T-helper 2 cell treated with Interferon-gamma antibody and Interleukin-4, amounts not matched to agents 5 μg/mL and 100 μg/mL, for 36 hours (primary cell): ENCODE results near the gene PP2D1.
"Not testable (repeated sequence)": the region's sequence is repeated elsewhere in the genome, so short reads cannot be mapped to it uniquely, and the experiment has no call there.

Experiments
- DNase-seq: peaks from one replicate; pipeline ENCODE4 v3.0.0; 2021; ENCODE audit warnings: low spot score
- H3K27ac Mint-ChIP-seq: one replicate; pipeline ENCODE4 v1.8.0; 2021; ENCODE audit warnings: mild to moderate bottlenecking, mixed read lengths
- H3K27me3 Mint-ChIP-seq: one replicate; pipeline ENCODE4 v1.8.0; 2021; ENCODE audit warnings: low read depth, mixed read lengths
- H3K36me3 Mint-ChIP-seq: one replicate; pipeline ENCODE4 v1.8.0; 2021; ENCODE audit warnings: low read depth, mixed read lengths
- H3K4me1 Mint-ChIP-seq: one replicate; pipeline ENCODE4 v1.8.0; 2021; ENCODE audit warnings: low read depth, mixed read lengths
- H3K4me3 Mint-ChIP-seq: one replicate; pipeline ENCODE4 v1.8.0; 2022; ENCODE audit warnings: mild to moderate bottlenecking, moderate library complexity, mixed read lengths
- H3K9me3 Mint-ChIP-seq: one replicate; pipeline ENCODE4 v1.8.0; 2021; ENCODE audit warnings: mixed read lengths

PP2D1 gene

GRCh38 chr3:19970327-19970726 is 41.7 kb downstream of the PP2D1 start:
- H3K4me1 Mint-ChIP-seq = peaks cover 6% of the 10 kb centered on the region
- no peak overlapping the region for H3K4me3 Mint-ChIP-seq
- no peak for DNase-seq
- no peaks in the 10 kb centered on the region for H3K9me3 Mint-ChIP-seq
- no peaks in the 10 kb centered on the region for H3K27me3 Mint-ChIP-seq
- no peak overlapping the region for H3K27ac Mint-ChIP-seq
- peaks cover 24% of the 10 kb centered on the region for H3K36me3 Mint-ChIP-seq

GRCh38 chr3:19967812-19968211 is 44.3 kb downstream of the PP2D1 start:
- H3K27ac Mint-ChIP-seq = no peak overlapping the region
- peaks cover 6% of the 10 kb centered on the region for H3K4me1 Mint-ChIP-seq
- no peak for DNase-seq
- no peak overlapping the region for H3K4me3 Mint-ChIP-seq
- H3K36me3 Mint-ChIP-seq = peaks cover 16% of the 10 kb centered on the region
- H3K9me3 Mint-ChIP-seq = no peaks in the 10 kb centered on the region
- H3K27me3 Mint-ChIP-seq = no peaks in the 10 kb centered on the region

GRCh38 chr3:19967208-19967607 is 44.9 kb downstream of the PP2D1 start:
- DNase-seq = no peak
- Mint-ChIP-seq H3K9me3 (no peaks in the 10 kb centered on the region), H3K4me1 (peaks cover 6% of the 10 kb centered on the region), H3K27me3 (no peaks in the 10 kb centered on the region), H3K27ac (no peak overlapping the region), H3K36me3 (peaks cover 20% of the 10 kb centered on the region), H3K4me3 (no peak overlapping the region)

- peaks cover 7% of the 10 kb centered on the region for H3K4me1 Mint-ChIP-seq
- H3K9me3 Mint-ChIP-seq = no peaks in the 10 kb centered on the region
- no peak overlapping the region for H3K4me3 Mint-ChIP-seq
- H3K27ac Mint-ChIP-seq = no peak overlapping the region
- H3K36me3 Mint-ChIP-seq = peaks cover 22% of the 10 kb centered on the region
- DNase-seq = no peak
- H3K27me3 Mint-ChIP-seq = no peaks in the 10 kb centered on the region
These were observed 50.1 kb downstream of the PP2D1 start for GRCh38 chr3:19961960-19962359.

- Mint-ChIP-seq H3K4me1 (peaks cover 6% of the 10 kb centered on the region), H3K9me3 (no peaks in the 10 kb centered on the region), H3K27ac (no peak overlapping the region), H3K4me3 (no peak overlapping the region), H3K36me3 (peaks cover 20% of the 10 kb centered on the region), H3K27me3 (no peaks in the 10 kb centered on the region)
- DNase-seq = no peak
These were observed 51.4 kb downstream of the PP2D1 start for GRCh38 chr3:19960696-19961095.

- no peak overlapping the region for H3K27ac Mint-ChIP-seq
These were observed 52.6 kb downstream of the PP2D1 start for GRCh38 chr3:19959505-19959904.

GRCh38 chr3:19957354-19957753 is 54.7 kb downstream of the PP2D1 start:
- H3K36me3 Mint-ChIP-seq = peaks cover 22% of the 10 kb centered on the region
- not testable (repeated sequence) for H3K27ac Mint-ChIP-seq, H3K9me3 Mint-ChIP-seq, DNase-seq, H3K4me3 Mint-ChIP-seq, H3K4me1 Mint-ChIP-seq, H3K27me3 Mint-ChIP-seq

More at GRCh38 chr3:19959505-19959904, 52.6 kb downstream of the PP2D1 start:
- DNase-seq = no peak
- no peaks in the 10 kb centered on the region for H3K9me3 Mint-ChIP-seq
- no peak overlapping the region for H3K4me3 Mint-ChIP-seq
- peaks cover 6% of the 10 kb centered on the region for H3K4me1 Mint-ChIP-seq
- peaks cover 26% of the 10 kb centered on the region for H3K36me3 Mint-ChIP-seq
- H3K27me3 Mint-ChIP-seq = no peaks in the 10 kb centered on the region

- no peak overlapping the region for H3K27ac Mint-ChIP-seq
- no peaks in the 10 kb centered on the region for H3K27me3 Mint-ChIP-seq
- H3K36me3 Mint-ChIP-seq = peaks cover 23% of the 10 kb centered on the region
- no peak overlapping the region for H3K4me3 Mint-ChIP-seq
- H3K4me1 Mint-ChIP-seq = peaks cover 11% of the 10 kb centered on the region
- DNase-seq = no peak
- no peaks in the 10 kb centered on the region for H3K9me3 Mint-ChIP-seq
These were observed 57.4 kb downstream of the PP2D1 start for GRCh38 chr3:19954676-19955075.

GRCh38 chr3:19950316-19950715 is 61.7 kb downstream of the PP2D1 start:
- H3K36me3 Mint-ChIP-seq = peaks cover 28% of the 10 kb centered on the region
- H3K4me1 Mint-ChIP-seq = peaks cover 30% of the 10 kb centered on the region
- no peaks in the 10 kb centered on the region for H3K27me3 Mint-ChIP-seq
- H3K4me3 Mint-ChIP-seq = no peak overlapping the region
- H3K9me3 Mint-ChIP-seq = no peaks in the 10 kb centered on the region
- no peak for DNase-seq
- no peak overlapping the region for H3K27ac Mint-ChIP-seq

- Mint-ChIP-seq H3K4me1 (peaks cover 30% of the 10 kb centered on the region), H3K4me3 (peak overlapping the region; percentile 99), H3K36me3 (peaks cover 20% of the 10 kb centered on the region), H3K27me3 (peaks cover 3% of the 10 kb centered on the region), H3K9me3 (no peaks in the 10 kb centered on the region), H3K27ac (peak overlapping the region; percentile 100)
- DNase-seq = no peak
These were observed 63.9 kb downstream of the PP2D1 start for GRCh38 chr3:19948226-19948591.

- peak overlapping the region; percentile 99 for H3K4me3 Mint-ChIP-seq
- H3K36me3 Mint-ChIP-seq = peaks cover 20% of the 10 kb centered on the region
- H3K27me3 Mint-ChIP-seq = peaks cover 3% of the 10 kb centered on the region
These were observed 64.4 kb downstream of the PP2D1 start for GRCh38 chr3:19947549-19948225.

GRCh38 chr3:19946832-19947548 is 65.1 kb downstream of the PP2D1 start, which contains the start of gene RAB5A:
Gene RAB5A (plus strand): TSS chr3:19947097. CDS start chr3:19950899, 3,802 bp downstream.
- peak; percentile 98 for DNase-seq
- H3K4me3 Mint-ChIP-seq = peak within 1 kb of the TSS; percentile 99
- peaks cover 30% of the 10 kb centered on the region for H3K4me1 Mint-ChIP-seq
- peak within 1 kb of the TSS; percentile 100 for H3K27ac Mint-ChIP-seq
- peaks cover 20% of the 10 kb centered on the region for H3K36me3 Mint-ChIP-seq
- no peaks in the 10 kb centered on the region for H3K9me3 Mint-ChIP-seq
- H3K27me3 Mint-ChIP-seq = peaks cover 3% of the 10 kb centered on the region

More at GRCh38 chr3:19947549-19948225, 64.4 kb downstream of the PP2D1 start:
- Mint-ChIP-seq H3K9me3 (no peaks in the 10 kb centered on the region), H3K4me1 (peaks cover 30% of the 10 kb centered on the region), H3K27ac (peak overlapping the region; percentile 100)
- DNase-seq = peak; percentile 36

- H3K36me3 Mint-ChIP-seq = peaks cover 14% of the 10 kb centered on the region
- H3K27me3 Mint-ChIP-seq = peaks cover 3% of the 10 kb centered on the region
- H3K9me3 Mint-ChIP-seq = no peaks in the 10 kb centered on the region
- DNase-seq = no peak
- H3K27ac Mint-ChIP-seq = peak overlapping the region; percentile 100
- peak overlapping the region; percentile 99 for H3K4me3 Mint-ChIP-seq
- H3K4me1 Mint-ChIP-seq = peaks cover 27% of the 10 kb centered on the region
These were observed 65.9 kb downstream of the PP2D1 start for GRCh38 chr3:19945969-19946831.

GRCh38 chr3:19945534-19945933 is 66.5 kb downstream of the PP2D1 start:
- Mint-ChIP-seq H3K27me3 (peaks cover 3% of the 10 kb centered on the region), H3K27ac (peak overlapping the region; percentile 15), H3K36me3 (peaks cover 10% of the 10 kb centered on the region), H3K4me1 (peaks cover 24% of the 10 kb centered on the region), H3K9me3 (no peaks in the 10 kb centered on the region), H3K4me3 (peak overlapping the region; percentile 69)
- DNase-seq = no peak
